ENCODE measurements around the gene IGF1R. TPM values are rescaled to one million over a fixed set of nuclear protein-coding genes. Genes with fewer than 3 reads are reported as not detected.

The IGF1R gene
- total and polyA plus RNA-seq, 12 donors = 8.6 to 138 (median 66.0) TPM

DNA sequence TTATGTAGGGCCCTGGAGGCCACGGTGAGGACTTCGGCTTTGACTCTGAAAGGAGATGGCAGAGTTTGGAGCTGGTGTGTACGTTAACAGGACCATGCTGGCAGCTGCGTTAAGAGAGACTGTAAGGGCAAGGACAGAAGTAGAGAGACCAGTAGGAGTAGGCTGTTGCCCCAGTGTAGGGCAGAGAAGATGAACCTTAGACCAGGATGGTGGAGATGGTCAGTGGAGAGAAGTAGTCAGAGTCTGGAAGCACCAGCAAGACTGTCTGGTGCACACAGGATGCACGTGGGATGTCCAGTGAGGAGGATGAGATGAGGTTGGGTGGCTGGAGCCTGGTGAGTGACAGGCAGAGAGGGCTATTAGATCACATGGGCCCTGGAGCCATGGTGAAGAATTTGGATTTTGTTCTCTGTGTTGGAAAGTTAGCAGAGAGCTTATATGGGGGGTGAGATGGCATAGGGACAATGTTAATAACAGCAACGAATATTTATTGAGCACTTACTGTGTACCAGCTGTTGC lies 150.1 kb downstream of the IGF1R start:
- Histone ChIP-seq H3K27ac (peak overlapping the region in 2 of 5 donors; percentile 8 to 70), H3K4me1 (replicated peaks in 1 of 2) (peaks cover 29 to 53% of the 10 kb centered on the region in 2 donors), H3K36me3 (replicated peaks in 1 of 2) (no peaks in the 10 kb centered on the region), H3K27me3 (no peaks in the 10 kb centered on the region), H3K9me3 (replicated peaks in 1 of 3) (no peaks in the 10 kb centered on the region), H3K4me3 (no peak overlapping the region)
- no peak for DNase-seq
- 87 to 96% (median 90%) methylated on average over 6 of the region's 6 CpGs for WGBS, 4 donors
- intact Hi-C loops (cut with DNase I) = loop anchor here in 1 of 2 donors (10.0 kb wide), 1 partner anchor 46 kb away; no protein-coding TSS in a partner anchor
- TF ChIP-seq CTCF (IDR thresholded peaks at IDR 0.05) = no peak
- no peak for TF ChIP-seq POLR2A (IDR thresholded peaks at IDR 0.05)

GRCh38 chr15:98799461-98800390 lies 151.4 kb downstream of the IGF1R start:
- H3K4me1 ChIP-seq (replicated peaks in 1 of 2) = peaks cover 29 to 44% of the 10 kb centered on the region in 2 donors
- TF ChIP-seq POLR2A (IDR thresholded peaks at IDR 0.05) (no peak), CTCF (IDR thresholded peaks at IDR 0.05) (no peak)
- peak in 4 of 7 donors; percentile 42 to 45 (median 44) for DNase-seq
- intact Hi-C loops (cut with DNase I) = loop anchor here in 1 of 2 donors (10.0 kb wide), 1 partner anchor 45 kb away; no protein-coding TSS in a partner anchor
- peak overlapping the region in 1 of 4 donors; percentile 1 for H3K4me3 ChIP-seq
- 12 to 27% (median 15%) methylated on average over 11 of the region's 11 CpGs for WGBS, 4 donors
- no peaks in the 10 kb centered on the region for H3K36me3 ChIP-seq (replicated peaks in 1 of 2)
- peak overlapping the region; percentile 26 to 70 (median 48) for H3K27ac ChIP-seq
- H3K27me3 ChIP-seq = no peaks in the 10 kb centered on the region
- no peaks in the 10 kb centered on the region for H3K9me3 ChIP-seq (replicated peaks in 1 of 3)

DNA sequence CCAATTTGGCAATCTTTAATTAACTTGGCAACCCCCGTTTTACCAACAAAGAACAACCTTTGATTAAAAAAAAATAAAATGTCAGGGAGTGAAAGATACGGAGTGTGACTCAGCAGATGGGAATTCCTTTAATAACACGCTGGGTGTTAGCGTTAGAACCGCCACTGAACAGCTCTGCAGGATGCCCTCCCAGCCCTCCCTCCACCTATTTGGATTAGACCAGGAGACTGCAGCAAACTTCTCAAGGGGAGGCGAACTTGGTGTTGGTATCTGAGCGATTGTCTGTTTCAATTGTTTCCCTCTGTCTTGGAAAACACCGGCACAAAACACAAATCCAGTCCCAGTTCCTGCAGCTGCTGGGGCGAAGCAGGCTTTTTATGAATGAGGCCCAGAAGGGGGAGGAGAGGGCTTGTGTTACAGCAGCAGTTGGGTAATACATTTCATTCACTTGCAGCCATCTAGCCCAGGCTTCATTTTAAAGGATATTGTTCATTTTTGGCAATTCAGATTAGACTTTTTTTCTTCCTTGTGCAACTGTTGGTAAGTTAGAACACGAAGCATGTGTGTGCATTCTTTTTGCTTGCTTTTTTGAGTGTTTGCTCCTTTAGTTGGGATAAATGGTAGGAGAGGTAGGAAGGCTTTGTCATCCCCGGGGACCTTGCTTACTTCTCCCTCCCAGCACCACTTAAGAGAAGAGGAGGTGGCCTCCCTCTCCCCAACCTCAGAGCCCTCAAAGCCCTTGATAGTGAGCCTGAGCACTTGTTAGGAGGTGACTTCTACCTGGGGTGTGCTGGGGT lies 152.3 kb downstream of the IGF1R start:
- Histone ChIP-seq H3K4me1 (replicated peaks in 1 of 2) (peaks cover 29 to 44% of the 10 kb centered on the region in 2 donors), H3K27ac (peak overlapping the region in 4 of 5 donors; percentile 37 to 70 (median 55)), H3K27me3 (no peaks in the 10 kb centered on the region), H3K4me3 (no peak overlapping the region), H3K9me3 (replicated peaks in 1 of 3) (no peaks in the 10 kb centered on the region), H3K36me3 (replicated peaks in 1 of 2) (no peaks in the 10 kb centered on the region)
- intact Hi-C loops (cut with DNase I) = no loop called here
- TF ChIP-seq CTCF (IDR thresholded peaks at IDR 0.05) (no peak), POLR2A (IDR thresholded peaks at IDR 0.05) (no peak)
- DNase-seq = peak in 6 of 7 donors; percentile 58 to 67 (median 63)
- 8 to 14% (median 9%) methylated on average over 11 of the region's 11 CpGs for WGBS, 4 donors

DNA sequence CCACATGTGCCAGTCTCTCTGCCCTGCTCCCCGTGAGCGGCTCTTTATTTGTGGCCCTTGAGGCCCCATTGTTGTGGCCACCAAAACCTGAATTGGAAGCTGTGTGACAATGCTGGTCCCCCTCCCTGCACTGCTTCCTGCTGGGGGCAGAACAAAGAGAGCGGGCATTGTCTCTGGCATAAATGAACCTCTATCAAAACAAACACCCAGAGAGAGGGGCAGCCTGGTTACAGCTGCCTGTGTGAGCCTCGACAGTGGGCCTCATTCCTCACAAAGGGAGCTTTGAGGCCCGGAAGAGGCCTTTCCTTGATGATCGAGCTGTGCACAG lies 152.9 kb downstream of the IGF1R start:
- intact Hi-C loops (cut with DNase I) = no loop called here
- H3K9me3 ChIP-seq (replicated peaks in 1 of 3) = no peaks in the 10 kb centered on the region
- TF ChIP-seq POLR2A (IDR thresholded peaks at IDR 0.05) (no peak), CTCF (IDR thresholded peaks at IDR 0.05) (no peak)
- H3K27ac ChIP-seq = peak overlapping the region in 3 of 5 donors; percentile 21 to 70 (median 48)
- 72 to 82% (median 74%) methylated on average over 3 to 6 of the region's 6 CpGs for WGBS, 4 donors
- DNase-seq = no peak
- H3K4me3 ChIP-seq = no peak overlapping the region
- H3K4me1 ChIP-seq (replicated peaks in 1 of 2) = peaks cover 29 to 50% of the 10 kb centered on the region in 2 donors
- no peaks in the 10 kb centered on the region for H3K27me3 ChIP-seq
- no peaks in the 10 kb centered on the region for H3K36me3 ChIP-seq (replicated peaks in 1 of 2)

Measured in adrenal gland (tissue), 12 donors.